GM21381 (cell line): Measurements from ENCODE around the gene MUC3A.
A peak's percentile ranks its signal among the peaks of the same experiment; 100 is the strongest.

Experiments used
- ATAC-seq: cut with Tn5 transposase; IDR thresholded peaks from one replicate; pipeline ENCODE4 v1.9.1; 2021; ENCODE audit warnings: mild to moderate bottlenecking, moderate library complexity; ENCODE audit not compliant: unreplicated experiment

Gene MUC3A

DNA sequence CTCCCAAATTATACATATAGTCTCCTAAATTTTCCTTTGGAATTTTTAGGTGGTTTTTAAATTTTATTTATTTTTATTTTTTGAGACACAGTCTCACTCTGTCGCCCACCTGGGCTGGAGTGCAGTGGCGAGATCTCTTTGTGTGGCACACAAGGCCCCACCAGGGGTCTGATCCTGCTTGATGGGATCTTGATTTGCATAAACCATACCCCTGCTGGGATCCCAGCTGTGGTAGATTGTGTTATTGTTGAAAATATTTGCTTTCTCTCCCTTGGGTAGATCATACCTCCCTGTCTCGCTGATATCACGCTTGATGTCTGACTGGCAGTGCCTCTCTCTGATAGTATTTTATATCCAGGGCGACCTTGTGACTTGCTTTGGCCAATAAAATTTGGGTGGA, 5.6 kb upstream of the MUC3A start:
- no peak for ATAC-seq

DNA sequence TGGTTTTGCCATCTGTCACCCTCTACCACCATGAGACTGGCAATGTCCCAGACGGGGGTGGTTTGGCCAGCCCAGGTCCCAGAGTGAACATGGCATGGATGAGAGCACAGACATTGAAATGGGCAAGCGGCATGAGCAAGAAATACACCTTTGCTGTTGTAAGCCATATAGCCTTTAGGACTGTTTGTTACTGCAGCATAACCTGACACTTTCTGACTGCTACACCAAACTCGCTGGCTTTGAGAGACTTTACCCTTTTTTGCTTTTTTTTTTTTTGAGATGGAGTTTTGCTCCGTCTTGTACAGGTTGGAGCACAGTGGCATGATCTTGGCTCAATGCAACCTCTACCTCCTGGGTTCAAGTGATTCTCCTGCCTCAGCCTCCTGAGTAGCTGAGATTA, 5.2 kb upstream of the MUC3A start:
- no peak for ATAC-seq

DNA sequence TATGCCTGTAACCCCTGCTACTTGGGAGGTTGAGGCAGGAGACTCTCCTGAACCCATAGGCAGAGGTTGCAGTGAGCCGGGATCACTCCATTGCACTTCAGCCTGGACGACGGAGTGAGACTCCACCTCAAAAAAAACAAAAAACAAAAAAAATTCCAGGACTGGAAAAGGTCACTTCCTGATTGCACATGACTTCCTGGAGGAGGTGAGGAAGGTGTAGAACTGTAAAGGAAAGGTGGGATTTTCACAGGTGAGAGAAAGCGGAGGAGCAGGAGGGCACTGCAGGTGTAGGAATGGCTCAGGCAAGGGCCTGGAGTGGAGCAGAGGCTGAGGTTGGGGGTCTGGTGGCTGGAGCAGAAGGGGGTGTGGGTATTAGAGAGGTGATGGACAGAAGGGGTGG, 3.2 kb upstream of the MUC3A start:
- ATAC-seq = no peak

DNA sequence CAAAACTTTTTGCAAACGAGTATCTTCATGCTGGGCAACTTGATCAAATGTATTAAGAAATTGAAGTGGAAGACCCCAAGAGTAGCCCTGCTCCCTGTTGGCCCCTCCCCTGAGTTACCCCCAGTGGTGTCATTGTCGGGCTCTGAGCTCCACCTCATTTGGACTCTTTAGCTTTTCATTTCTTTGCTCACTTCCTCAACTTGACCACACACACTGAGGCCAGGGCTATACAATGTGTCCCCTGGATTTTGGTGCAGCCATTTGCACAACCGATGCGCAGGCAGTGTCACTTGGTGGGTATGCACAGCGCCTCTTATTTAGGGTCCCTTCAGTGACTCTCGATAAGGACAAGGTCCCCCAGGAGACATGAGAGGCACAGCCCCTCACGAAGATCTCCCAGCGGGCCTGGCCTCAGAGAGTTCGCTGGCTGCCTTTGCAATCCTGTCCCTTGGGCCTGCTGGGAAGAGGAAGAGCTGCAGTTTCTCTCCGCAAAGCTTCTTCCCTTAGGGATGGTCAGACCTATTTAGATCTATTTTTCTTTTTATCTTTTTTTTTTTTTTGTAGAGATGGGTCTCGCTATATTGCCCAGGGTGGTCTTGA, 2.5 kb upstream of the MUC3A start:
- no peak for ATAC-seq

DNA sequence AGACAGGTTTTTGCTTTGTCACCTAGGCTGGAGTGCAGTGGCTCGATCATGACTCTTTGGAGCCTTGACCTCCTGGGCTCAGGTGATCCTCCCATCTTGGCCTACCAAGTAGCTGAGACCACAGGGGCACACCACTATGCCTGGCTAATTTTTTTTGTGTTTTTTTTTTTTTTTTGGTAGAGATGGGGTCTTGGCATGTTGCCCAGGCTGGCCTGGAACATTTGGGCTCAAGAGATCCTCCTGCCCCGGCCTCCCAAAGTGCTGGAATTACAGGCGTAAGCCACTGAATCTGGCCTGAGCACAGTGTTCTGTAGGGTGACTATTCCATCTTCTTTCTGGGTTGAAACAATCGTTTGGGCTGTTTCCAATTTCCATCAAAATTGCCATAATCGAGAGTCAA, 1.5 kb upstream of the MUC3A start:
- ATAC-seq = no peak

DNA sequence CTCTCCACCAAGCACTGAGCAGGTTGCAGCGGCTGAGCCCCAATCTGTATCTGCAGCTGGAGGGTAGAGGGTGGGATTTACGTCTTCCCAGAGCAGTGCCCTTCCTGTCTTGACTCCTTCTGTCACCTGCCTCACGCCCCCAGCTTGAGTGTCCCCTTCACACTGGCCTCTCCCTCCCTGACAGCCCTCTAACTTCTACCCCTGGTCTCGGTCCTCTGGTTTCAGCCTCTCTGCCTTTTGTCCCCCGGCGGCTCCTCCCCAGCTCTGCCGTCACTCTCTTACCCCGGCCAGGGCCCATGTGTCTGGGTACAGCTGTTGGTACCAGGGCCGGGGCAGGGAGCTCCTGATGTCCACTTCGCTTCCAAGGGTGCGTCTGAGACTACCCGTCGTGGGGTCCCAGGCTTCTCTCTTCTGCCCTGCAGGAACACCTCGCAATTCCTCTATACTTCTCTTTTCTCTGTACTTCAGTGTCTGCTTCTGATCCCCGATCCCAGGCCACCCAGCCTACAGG, 654 bp downstream of the MUC3A start:
- ATAC-seq = no peak

DNA sequence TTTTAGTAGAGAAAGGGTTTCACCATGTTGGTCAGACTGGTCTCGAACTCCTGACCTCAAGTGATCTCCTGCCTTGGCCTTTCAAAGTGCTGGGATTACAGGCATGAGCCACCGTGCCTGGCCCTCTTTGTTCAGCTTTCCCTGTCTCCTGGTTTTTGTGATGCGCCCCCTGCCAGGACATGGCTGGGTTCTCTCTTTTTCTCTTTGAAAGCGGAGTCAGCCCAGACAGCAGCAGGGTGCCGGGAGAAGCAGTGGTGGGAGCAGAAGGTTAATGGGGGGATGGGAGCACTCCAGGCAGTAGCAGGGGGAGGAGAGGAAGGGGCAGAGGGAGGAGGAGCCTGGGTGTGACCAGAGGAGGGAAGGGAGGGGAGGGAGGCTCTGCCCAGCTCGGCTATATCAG, 1.8 kb downstream of the MUC3A start:
- ATAC-seq = no peak

DNA sequence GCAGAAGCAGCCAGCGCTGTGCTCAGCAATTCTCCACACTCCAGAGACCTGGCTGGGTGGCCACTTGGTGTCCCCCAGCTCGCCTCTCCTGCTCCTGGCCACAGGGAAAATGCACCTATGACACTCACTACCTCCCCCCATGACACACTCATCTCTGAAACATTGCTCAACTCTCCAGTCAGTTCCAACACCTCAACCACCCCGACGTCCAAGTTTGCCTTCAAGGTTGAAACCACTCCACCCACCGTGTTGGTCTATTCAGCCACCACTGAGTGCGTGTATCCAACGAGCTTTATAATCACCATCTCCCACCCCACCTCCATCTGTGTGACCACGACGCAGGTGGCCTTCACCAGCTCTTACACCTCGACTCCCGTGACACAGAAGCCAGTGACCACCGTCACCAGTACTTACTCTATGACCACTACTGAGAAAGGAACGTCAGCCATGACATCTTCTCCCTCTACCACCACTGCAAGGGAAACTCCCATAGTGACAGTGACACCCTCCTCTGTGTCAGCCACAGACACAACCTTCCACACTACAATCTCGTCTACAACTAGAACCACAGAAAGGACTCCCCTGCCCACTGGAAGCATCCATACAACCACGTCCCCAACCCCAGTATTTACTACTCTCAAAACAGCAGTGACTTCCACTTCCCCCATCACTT, 2.7 kb downstream of the MUC3A start:
- ATAC-seq = no peak

DNA sequence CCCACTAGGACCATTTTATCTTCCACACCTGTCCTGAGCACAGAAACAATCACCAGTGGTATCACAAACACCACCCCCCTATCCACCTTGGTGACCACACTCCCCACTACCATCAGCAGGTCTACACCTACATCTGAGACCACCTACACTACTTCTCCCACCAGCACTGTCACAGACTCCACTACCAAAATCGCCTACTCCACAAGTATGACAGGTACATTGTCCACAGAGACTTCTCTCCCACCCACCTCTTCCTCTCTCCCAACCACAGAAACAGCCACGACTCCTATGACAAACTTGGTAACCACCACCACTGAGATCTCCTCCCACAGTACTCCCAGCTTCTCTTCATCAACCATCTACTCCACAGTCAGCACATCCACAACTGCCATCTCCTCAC, 3.3 kb downstream of the MUC3A start:
- ATAC-seq = no peak

DNA sequence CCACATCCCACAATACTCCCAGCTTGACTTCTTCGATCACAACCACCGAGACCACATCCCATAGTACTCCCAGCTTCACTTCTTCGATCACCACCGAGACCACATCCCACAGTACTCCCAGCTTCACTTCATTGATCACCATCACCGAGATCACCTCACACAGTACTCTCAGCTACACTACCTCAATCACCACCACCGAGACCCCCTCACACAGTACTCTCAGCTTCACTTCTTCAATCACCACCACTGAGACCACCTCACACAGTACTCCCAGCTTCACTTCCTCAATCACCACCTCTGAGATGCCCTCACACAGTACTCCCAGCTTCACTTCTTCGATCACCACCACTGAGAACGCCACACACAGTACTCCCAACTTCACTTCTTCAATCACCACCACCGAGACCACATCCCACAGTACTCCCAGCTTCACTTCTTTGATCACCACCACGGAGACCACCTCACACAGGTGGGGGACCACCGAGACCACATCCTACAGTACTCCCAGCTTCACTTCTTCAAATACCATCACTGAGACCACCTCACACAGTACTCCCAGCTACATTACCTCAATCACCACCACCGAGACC, 8.6 kb downstream of the MUC3A start:
- ATAC-seq = no peak

DNA sequence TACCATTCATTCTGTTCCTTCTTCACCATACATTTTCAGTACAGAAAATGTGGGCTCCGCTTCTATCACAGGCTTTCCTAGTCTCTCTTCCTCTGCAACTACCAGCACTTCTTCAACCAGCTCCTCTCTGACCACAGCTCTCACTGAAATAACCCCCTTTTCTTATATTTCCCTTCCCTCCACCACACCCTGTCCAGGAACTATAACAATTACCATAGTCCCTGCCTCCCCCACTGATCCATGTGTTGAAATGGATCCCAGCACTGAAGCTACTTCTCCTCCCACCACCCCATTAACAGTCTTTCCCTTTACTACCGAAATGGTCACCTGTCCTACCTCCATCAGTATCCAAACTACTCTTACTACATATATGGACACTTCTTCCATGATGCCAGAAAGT, 10.6 kb downstream of the MUC3A start:
- no peak for ATAC-seq

DNA sequence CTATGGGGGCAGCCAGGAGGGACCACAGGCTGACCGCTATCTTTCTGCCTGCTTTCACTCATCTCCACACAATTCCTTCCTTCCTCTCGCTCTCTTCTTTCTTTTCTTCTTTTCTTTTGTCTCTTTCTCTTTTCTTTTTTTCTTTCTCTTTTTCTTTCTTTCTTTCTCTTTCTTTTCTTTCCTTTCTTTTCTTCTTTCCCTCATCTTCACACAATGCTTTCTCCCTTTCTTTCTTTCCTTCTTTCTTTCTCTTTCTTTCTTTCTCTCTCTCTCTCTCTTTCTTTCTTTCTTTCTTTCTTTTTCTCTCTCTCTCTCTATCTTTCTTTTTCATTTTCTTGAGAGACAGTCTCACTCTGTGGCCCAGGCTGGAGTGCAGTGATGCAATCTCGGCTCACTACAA, 13.2 kb downstream of the MUC3A start:
- no peak for ATAC-seq

DNA sequence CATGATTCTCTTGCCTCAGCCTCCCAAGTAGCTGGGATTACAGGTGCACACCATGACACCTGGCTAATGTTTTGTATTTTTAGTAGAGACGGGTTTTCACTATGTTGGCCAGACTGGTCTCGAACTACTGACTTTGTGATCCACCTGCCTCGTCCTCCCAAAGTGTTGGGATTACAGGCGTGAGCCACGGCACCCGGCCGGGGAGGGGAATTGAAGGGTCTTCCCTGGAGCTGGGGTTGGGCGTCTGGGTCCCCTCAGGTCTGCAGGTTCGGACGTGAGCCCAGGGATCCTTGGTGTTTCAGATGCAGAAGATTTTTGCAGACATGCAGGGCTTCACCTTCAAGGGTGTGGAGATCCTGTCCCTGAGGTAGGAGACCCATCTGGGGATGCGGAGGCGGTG, 14.1 kb downstream of the MUC3A start:
- ATAC-seq = no peak

DNA sequence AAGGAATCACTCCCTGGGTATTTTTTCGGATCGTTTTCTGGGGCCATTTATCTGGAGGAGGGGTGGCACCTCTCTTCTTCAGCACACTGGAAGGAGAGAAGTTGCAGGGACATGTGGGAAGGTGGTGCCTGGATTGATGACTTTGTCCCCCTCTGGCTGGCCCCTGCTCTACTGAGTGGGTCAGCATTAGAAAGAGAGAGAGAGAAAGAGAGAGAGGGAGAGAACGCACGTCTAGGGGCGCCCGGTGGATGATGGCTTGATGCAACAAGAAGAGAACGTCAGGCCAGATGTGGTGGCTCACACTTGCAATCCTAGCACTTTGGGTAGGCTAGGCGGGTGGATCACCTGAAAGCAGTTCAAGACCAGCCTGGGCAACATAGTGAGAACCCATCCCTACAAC, 14.5 kb downstream of the MUC3A start:
- no peak for ATAC-seq

DNA sequence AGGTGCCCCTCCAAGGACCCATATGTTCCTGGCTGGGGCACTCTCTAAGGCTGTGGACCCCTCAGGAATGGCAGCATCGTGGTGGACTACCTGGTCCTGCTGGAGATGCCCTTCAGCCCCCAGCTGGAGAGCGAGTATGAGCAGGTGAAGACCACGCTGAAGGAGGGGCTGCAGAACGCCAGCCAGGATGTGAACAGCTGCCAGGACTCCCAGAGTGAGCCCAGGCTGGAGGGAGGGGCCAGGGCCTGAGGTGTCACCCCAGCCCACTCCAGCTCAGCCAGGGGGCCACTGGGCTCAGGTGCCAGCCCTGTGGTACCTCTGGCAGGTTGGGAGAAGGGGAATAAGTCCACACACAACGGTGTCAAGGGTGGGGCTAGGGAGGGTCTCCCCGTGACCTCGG, 15.3 kb downstream of the MUC3A start:
- no peak for ATAC-seq

DNA sequence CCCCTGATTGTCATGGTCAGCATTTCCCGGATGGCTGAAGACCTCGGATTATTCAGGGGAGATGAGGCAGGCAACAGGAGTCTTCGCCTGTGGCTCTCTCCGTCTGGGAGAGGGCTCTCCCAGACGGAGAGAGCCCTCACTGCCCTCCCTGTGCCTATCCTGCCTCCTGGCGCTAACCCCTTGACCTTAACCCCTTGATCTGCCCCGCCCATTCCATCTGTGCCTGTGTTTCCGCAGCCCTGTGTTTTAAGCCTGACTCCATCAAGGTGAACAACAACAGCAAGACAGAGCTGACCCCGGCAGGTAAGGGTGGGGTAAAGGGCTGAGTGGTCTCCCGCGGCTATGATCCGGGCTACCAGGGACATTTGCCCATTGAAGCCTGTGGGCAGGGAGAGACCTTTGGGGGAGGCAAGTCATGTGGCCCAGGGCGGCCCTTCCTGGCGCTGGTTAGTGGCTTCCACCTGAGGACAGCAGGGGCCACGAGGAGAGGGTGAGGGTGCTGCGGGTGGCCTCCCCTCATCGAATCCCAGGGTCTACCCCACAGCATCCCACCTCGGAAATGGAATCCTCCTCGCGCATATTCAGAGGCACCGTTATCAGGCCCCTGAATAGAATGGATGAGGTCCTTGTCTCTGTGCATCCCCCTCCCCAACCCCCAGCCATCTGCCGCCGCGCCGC, 15.8 kb downstream of the MUC3A start:
- ATAC-seq = no peak

DNA sequence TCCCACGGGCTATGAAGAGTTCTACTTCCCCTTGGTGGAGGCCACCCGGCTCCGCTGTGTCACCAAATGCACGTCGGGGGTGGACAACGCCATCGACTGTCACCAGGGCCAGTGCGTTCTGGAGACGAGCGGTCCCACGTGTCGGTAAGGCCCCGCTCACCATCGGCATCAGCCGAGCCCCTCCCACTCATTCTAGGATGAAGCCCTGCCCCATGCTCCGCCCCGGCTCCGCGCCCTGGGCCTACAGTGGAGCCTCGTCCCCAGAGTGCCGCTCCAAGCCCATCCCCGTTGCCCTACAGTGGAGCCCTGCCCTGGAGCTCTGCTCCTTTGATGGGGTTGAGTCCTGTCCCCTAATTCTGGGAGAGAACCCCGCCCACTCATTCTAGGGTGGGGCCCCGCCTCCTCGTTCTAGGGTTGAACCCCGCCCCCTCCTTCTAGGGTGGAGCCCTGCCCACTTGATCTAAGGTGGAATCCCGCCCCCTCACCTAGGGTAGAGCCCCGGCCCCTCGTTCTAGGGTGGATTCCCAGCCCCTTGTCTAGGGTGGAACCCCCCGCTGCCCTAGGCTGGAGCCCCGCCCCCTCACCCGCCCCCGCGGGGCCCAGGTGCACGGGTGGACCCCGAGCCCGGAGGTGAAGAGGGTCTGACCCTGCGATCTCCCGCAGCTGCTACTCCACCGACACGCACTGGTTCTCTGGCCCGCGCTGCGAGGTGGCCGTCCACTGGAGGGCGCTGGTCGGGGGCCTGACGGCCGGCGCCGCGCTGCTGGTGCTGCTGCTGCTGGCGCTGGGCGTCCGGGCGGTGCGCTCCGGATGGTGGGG, 16.6 kb downstream of the MUC3A start:
- peak; percentile 70 for ATAC-seq

DNA sequence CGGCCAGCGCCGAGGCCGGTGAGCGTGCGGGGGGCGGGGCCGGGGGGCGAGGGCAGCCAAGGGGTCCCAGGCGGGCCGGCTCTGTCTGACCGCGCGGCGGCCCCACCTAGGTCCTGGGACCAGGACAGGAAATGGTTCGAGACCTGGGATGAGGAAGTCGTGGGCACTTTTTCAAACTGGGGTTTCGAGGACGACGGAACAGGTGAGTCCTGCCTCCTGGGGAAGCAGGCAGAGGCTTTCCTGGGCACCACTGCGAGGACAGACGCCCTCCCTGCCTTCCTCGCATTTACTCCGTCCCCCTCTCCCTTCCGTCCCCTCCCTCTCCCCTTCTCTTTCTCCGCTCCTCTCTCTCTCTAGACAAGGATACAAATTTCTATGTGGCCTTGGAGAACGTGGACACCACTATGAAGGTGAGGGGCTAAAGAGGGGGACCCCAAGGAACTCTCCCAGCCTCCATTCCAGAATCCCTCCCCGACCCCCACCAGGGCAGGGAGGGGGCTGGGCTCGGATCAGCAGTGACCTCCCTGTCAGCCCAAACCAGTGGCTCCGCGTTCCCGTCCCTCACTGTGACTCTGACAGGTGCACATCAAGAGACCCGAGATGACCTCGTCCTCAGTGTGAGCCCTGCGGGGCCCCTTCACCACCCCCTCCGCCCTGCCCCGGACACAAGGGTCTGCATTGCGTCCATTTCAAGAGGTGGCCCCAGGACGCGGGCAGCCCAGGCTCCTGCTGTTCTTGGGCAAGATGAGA, 17.4 kb downstream of the MUC3A start:
- ATAC-seq = no peak

DNA sequence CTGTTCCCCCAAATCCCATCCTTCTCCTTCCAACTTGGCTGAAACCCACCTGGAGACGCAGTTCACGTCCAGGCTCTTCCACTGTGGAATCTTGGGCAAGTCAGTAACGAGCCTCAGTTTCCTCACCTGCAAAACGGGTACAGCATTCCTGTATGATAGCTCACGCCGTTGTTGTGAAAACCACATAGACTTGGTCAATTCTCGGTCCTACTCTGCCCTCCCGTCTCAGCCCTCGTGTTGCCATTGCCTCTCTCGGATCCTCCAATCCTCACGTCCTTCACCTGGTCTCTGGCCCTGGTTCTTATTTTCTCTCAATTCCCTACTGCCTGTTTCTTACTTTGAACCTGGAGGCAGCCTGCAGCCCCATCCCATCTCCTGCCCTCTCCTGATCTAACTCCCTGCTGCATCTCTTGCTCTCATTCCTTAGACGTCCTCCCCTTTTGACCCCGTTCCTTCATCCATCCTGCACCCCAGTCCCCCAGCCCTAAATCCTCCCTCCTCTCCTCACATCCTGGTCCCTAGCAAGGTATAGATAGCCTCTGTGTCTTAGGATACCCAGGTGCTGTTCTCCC, 18.0 kb downstream of the MUC3A start:
- ATAC-seq = no peak

DNA sequence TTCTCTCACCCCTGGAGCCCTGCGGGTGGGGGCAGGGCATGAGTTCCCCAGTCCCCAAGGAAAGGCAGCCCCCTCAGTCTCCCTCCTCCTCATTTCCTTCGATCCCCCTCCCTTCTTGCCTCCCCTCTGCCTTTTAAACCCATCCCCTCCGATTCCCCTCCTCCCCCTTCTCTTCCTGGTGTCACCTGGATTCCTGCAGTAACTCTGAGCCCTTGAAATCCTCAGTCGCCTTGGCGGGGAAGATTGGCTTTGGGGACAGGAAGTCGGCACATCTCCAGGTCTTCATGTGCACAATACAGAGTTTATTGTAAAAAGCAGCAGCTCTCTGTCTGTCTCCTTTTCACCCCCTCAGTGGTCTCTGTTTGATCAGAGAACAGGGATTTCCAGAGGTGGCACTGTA, 18.7 kb downstream of the MUC3A start:
- no peak for ATAC-seq
